GM19467 (cell line): ENCODE data around the gene DOK7.

Experiments
- ATAC-seq: cut with Tn5 transposase; IDR thresholded peaks from one replicate; pipeline ENCODE4 v1.9.1; 2021; ENCODE audit warnings: mild to moderate bottlenecking, moderate library complexity; ENCODE audit not compliant: unreplicated experiment

Gene DOK7

DNA sequence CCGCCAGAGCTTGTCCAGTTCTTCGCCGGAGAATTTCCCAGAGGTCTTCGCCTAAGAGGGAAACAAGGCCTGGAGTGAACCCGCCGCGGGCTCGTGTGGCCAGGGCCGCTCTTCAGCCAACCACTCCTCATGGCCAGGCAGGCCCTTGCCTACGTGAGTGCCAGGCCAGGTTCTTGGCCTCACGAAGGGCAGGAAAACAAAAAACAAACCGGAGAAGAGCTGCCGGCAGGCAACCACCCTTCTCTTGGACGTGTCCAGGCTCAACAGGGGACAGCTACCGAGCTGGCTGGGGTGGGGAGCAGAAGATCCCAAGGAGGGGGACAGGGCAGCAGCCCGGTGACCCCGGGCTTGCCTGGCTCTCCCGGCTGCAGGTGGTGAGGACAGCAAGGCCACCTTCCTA is 55.8 kb downstream of the DOK7 start:
- no peak for ATAC-seq

DNA sequence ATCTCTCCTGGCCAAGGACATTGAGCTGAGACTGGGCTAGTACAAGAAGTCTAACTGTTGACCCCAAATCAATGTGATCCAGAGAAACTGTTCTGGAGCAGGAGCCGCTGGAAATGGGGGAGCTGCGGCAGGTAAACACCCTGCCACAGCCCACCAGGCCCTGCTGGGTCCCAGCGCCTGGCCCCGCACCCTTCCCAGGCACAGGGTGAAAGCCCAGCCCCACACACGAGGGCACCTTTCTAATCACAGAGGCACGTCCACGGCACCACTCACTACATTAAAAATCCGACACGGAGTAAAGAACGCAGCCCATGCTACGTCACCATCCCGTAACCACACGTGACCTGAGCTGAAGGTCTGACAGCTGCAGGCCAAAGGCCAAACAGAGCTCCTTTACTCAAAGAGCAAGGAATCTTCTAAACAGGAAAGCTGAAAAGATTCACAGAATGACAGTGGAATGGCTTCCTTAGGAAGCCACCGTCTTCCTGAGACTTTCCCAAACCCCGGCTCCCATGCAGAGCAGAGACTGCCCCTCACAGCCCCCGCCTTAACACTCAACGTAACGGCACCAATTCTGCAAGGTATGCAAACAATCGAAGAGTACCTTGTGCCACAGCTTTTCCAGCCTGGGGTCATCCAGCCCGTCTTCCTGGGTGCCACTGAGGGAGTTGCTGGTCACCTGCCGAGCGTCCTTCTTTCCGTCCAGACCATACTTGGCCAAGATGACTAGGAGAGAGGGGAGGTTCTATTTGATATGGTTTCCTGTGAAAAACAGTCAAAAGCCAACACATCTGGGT is 56.6 kb downstream of the DOK7 start:
- ATAC-seq: no peak

DNA sequence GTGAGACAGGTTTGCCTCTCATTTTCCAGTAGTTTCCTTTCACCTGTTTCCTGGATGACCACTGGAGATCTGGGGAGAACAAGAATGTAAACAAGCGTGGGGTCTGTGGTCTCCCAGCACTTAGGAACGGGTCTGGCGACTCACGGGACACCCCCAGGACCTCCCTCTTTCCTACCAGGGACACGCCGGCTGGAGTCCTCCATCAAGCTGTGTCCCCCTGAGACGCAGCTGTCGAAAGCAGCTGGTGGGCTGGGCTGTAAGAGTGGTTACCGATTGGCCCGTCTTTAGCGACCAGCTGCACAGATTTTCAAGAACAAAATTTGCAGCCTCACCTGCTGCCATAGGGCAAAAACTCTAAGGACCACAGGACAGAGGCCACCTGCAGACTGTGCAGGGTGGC is 57.2 kb downstream of the DOK7 start:
- no peak for ATAC-seq

DNA sequence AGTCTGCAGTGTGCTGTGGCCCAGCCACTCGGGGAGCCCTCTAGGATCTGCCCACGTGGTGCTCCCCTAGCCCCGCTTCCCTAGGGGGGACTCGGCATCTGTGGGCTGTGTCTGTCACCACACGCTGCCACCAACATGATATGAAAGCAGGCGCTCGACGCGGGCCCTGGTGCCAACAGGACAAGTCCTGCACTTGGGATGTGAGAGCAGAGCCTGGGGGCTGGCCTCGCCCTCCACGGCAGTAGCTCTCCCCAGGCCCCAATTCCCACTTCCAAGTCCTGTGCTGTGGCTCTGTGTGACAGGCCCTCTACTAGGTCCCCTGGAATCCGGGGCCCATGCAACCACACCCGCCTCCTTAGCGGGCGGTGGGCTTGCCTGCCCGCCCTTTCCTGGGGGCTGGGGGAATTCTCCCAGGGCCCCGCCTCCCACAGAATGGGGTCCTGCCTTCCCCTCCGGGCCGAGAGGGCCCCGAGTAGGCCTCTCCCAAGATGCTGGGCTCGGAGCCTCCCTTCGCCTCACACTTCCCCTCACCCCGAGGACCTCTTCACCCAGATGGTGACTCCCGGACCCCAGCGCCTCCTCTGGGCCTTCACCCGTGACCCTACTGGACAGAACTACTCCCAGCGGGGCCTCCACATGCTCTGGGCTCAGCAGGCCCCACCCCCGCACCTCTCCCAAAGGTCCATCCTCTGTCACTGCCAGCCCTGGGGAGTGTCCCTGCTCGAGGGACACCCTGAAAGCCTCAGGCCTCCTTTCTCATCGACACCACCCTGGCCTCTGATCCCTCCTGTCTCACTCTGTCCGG is 57.9 kb downstream of the DOK7 start:
- no peak for ATAC-seq

DNA sequence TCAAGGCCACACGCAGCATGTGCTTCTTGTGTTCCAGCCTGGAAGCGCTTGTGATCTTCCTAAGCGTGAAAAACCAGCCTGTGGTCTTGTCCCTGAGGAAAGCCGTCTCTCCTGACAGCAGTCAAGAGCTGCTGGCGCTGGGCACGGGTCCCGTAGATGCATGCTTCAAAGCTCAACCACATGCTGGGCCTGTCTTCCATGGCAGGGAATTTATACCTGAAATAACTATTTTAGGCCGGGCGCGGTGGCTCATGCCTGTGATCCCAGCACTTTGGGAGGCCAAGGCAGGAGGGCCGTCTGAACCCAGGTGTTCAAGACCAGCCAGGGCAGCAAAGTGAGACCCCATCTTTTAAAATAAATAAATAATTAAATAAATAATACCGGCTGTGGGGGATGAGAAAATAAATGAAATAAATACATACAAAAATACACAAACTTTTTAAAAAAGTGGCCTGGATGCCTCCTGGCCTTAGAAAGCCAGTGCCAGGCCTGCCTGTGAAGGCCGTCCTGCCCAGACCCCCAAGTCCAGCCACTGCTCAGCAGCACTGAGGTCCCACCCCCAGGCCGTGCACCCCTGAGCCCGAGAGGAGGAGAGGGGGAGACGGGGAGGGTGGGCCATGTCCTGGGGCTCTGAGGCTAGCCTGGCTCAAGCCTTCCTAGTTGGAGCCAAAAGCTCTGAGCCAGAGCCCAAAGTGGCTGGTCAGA is 58.7 kb downstream of the DOK7 start:
- ATAC-seq: no peak

DNA sequence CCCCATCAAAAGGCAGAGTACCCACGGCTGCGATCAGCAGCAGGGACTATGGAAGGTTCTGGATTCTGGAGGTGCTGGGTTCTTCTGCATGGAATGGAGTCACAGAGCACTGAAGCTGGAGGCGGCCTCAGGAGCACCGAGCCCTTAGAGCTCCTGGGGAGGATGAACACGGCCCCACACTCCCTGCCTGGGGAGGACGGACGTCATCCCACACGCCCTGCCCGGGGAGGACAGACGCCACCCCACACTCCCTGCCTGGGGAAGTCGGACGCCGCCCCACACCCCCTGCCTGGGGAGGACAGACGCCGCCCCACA is 59.2 kb downstream of the DOK7 start:
- ATAC-seq: no peak

DNA sequence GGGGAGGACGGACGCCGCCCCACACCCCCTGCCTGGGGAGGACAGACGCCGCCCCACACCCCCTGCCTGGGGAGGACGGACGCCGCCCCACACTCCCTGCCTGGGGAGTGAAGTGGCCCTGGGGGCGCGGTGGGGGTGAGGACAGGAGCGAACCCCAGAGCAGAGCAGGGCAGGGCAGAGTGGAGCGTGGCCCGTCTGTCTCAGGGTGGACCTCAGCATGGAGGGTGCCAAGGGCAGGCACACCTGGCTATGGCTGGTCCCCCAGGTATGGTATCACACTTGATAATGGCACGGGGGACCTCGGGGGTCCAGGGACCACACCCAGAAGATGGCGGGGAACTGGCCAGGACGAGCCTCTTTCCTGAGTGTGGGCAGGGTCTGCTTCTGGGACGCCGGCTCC is 59.5 kb downstream of the DOK7 start:
- ATAC-seq: no peak

DNA sequence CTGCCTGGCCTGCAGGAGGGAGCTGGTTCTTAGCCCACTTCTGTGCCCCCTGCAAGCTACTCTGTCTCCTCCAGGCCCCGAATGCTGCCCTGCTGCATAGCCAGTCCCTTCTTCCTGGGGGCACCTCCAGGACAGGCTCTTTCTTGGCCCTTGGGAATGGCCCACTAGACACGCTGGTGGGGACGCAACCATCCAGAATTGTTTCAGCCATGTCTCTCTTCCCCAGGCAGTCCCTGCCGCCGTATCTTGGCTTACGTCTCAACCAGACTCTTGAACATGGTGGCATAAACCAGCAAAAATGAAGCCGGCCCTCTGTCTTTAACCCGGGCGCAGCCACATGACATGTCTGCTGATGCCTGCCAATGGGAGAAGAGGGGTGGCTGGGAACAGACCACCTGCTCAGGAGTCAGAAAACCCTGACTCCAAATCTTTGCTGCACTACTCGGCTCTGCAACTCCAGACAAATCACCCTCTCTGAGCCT is 60.1 kb downstream of the DOK7 start:
- no peak for ATAC-seq

DNA sequence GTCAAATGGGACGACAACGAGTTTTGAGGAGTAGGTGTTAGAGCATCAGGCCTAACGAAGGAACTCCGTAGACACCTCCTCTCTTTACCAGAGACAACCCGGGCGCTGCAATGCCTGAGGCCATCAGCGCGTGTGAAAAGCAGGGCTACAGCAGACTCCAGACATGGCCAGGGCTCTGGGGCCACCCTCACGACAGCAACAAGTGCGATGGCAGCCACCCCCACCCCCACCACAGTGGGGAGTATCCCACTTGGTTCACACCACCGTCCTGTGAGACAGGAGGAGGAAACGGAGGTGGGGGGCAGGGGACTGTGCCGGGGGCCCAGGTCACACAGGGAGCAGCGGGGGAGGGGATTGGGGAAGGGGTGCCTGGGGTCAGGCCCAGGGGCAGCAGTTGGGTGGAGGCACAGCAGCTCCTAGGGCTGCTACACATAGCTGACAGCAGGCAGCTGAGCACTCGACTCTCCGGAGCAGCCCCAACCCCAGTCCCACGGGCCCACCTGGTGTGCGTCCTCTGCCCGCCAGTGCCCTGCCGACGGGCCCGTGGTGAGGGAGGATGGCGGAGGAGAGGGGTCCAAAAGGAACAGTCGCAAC is 60.6 kb downstream of the DOK7 start:
- no peak for ATAC-seq

DNA sequence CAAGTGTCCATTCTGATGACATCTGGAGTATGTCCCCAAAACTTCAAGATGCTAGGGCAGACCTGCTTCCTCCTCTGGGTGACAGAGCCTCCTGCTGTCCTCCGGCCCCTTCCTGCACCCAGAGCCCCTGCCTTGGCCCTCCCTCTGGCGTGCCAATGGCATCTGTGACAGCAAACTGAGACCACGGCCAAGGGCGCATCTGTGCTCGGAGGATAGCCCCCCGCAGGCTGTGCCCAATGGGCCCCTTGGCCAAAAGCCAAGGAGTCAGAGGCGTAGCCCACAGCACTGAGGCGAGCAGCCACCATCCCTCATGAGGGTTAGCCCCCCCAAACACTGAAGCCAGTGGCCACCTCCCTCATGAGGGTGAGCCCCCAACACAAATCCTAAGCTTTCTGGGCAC is 61.2 kb downstream of the DOK7 start:
- ATAC-seq: no peak

DNA sequence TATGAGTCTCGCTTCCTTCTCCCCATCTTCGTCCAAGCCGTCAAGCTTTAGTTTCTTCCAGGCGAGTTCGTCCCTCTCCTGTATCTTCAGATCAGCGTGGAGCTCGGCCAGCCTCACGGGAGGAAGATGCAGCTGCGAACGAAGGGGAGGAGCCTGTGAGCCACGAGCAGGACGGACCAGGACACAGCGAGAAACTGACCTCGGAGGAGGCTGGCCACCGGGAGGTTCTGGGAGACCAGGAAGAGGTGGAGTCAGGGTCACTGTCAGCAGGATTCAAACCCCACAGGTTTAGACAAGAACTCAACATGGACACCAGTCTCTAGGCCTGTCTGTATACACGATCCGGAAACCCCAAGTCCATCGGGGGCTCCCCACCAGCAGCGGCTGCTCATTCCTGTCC is 61.8 kb downstream of the DOK7 start:
- no peak for ATAC-seq

DNA sequence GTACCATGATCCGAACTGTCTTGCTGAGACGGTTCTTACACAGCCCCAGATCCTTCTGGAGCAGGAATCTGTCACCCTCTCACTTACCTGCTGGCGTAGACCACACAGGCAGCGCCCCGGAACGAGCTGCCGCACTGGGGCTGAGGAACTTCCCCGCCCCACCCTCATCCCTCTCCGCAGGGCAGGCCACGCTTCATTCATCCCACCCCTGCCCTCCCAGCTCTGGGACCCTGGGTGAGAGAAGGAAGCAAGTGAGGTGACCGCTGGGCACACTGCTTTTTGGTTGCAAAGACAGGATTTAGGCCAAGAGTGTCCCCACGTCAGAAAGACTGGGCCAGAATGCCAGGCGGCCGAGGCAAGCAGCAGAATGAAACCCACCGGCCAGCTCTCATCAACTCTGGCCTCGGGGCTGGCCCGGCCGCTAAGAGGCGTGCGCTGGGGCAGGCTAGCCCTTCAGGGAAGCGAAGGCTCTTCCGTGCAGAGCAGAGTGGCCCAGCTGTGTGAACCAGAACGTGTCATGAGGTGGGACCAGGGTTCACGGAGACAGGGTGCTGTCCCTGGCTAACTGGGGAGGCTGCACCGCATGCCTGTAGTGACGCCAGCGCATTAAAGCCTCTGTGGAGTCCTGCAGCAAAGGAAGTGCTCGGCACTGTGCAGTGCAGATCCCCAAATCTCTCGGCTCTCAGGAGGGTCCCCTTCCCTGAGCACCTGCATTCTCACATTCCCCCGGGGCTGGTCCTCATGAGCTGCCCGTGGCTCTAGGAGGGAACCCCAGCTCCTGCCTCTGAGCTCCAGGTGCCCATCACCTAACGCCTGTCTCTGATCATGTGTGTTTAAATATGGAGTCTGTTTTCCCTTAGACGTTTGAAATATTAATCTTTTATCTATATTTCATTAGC is 62.7 kb downstream of the DOK7 start:
- ATAC-seq: no peak

DNA sequence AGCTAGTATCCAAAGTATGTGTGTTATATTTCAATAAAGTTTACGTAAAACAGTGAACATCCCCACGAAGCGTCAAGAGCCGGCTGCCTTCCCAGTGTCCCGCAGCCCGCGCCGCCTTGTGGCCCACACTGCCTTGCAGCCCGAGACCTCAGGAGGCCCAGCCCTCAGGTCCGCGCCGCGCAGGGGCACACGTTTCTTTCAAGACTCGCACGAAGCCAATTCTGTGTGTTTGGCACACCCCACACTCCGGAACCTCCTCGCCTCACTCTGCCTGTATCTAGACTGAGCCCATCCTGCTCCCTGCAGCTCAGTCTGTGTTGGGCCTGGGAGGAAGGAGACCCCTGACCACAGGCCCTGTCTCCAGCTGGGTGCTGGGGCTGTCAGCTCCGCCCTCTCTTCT is 63.4 kb downstream of the DOK7 start:
- ATAC-seq: no peak

DNA sequence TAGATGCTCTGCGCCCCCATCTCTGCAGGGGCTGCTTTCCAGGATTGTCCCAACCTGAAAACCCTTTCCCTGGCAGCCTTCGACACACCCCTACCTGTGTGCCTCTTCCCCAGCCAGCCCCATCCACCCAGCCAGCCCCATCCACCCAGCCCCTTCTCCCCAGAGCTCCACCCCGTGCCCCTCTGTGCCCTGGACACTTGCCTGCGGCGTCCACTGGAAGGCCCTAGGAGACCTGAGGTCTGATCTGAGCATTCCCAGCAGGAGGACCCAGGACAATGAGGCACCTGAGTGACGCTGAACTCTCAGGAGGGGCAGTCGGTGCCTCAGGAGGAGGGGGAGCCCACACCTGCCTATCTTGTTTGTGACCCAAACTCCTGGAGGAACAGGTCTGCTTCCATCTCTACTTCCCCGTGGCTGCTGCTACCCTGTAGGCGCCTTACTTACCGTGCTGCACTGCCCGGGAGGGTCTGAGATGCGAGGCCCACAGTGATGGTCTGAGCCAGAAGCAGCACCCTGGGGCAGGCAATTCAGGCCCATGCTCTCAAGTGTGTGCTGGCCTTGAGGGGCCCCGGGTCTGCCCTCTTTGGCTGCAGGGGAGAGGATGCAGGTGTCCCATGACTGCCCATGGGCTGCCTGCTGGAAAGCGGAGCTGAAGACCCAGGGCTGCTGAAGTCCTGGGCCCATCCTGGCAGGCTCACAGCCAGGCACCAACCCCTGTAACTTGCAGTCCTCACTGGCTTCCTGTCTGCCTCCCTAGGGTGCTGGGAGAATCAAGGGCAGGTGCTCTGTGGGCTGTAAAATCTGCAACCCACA is 64.2 kb downstream of the DOK7 start:
- no peak for ATAC-seq

DNA sequence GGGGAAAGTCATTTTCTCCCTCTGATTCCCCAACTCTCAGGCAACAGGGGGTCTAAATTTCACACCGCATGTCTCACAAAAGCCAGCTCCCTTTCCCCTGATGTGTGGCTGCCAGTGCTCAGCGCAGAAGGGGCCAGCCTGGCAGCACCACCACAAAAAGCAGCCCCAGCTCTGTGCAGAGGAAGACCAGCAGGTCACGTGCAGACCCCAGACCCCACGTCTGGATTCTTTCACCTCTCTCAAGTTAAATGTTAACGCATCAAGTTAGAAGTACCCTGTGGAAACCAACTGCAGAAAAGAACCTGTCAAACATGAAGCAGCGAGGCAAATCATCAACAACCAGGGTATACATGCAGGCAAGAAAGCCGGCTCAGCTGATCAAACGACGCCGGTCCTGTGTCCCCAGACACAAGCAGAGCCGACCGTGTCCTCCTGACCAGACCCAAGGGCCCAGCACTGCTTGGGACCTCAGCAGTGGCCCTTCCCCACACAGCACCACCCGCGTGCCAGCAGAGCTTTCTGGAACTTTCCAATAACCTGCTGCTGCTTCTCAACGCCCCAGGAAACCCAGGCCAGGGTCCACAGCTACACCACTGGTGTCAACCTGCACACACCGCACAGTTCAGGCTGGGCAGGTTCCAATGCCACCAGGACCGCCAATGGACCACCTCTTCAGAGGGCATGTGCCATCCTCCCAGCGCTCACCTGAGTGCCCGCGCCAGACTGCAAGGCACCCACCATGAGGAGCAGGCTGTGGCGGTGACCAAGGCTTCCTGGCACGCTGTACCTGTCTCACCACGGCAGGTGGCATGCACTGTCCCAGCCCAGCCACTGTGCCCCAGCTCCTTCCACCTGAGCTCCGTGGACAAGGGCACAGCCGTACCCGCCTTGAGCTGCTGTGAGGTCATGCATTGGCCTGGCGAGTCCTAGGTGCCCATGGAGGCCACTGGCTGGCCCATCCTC is 65.1 kb downstream of the DOK7 start:
- ATAC-seq: no peak

DNA sequence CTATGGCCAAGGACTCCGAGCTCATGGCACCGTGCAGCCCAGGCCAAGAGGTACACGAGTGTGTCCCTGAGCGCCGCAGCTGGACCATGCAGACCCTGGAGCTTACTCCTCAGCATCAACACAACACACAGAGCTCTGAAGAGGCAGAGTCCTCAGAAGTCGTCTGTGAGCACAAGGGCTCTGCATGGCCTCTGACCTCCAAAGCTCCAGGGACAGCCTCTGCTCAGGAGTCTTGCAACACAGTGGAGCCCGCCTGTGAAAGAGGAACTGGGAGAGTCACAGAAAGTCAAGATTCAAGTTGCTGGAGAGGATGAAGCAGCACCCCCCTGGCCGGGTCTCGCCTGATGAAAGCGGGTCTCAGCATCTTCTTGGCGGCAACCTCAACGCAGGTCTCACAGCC is 66.3 kb downstream of the DOK7 start:
- no peak for ATAC-seq

DNA sequence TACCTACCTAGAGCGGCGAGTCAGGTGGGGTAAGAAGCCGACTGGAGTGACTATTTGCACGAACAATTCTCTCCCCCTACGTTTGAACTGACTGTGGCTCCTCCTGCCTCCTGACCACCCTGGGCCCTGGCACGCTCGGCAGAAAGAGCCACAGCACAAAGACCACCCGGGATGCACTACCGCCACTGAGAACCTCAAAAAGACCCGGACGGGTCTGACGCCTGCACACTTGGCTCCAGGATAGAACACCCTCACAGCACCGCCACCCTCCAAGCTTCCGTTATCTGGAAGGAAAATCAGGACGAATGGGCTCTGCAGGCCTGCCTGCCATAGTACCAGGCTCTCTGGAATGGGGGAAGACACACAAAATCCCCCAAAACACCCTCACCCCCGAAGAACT is 66.9 kb downstream of the DOK7 start:
- ATAC-seq: no peak

DNA sequence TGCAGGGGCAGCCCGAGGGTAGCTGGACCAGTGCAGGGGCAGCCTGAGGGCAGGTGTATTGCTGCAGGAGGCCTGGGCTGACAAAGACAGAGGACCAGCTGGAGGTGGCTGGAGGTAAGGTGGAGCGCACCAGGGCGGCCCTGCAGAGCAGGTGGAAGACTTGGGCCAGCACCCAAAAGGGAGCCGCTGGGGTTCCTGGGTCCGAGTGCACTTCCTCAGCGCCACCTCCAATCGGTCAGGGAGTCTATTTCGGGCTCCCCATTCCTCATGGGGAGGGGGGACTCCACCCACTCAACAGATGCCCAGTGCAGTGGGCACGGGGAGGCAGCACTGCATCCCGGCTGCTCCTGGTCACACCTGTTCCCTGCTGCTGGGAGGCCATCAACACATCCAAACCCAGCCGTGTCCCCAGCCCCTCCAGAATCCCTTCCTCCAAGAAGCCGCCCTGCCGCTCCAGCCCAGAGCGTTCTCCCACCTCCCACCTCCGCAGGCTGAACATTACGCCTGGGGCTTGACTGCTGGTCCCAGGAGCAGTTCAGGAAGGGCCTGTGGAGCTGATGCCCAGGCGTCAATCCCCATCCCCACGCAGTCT is 67.7 kb downstream of the DOK7 start:
- no peak for ATAC-seq
